Stimulated activated naive CD8-positive, alpha-beta T cell treated with anti-CD3 and anti-CD28 coated beads, Interleukin-15, amount 100 ng/mL, for 72 hours (primary cell): ENCODE data around the gene PTPRCAP.

Experiments used
- ATAC-seq: fragments of 150-1000 bp; cut with Tn5 transposase; 2 replicates; pipeline ENCODE4 v1.10.0; 2021; ENCODE audit warnings: mild to moderate bottlenecking, moderate library complexity
- DNase-seq, 2 donors: peaks; one replicate each; pipeline ENCODE4 v3.0.0; 2021 to 2022
- H3K27ac Mint-ChIP-seq, 2 donors: one replicate each; pipeline ENCODE4 v1.8.0; 2022; ENCODE audit warnings: mild to moderate bottlenecking in 2 of 2, mixed read lengths in 2 of 2, moderate library complexity in 2 of 2
- H3K27me3 Mint-ChIP-seq: one replicate; pipeline ENCODE4 v1.8.0; 2022; ENCODE audit warnings: mixed read lengths
- H3K4me1 Mint-ChIP-seq: one replicate; pipeline ENCODE4 v1.8.0; 2022; ENCODE audit warnings: mild to moderate bottlenecking, mixed read lengths
- H3K4me3 Mint-ChIP-seq, 2 donors: one replicate each; pipeline ENCODE4 v1.8.0; 2022; ENCODE audit warnings: mild to moderate bottlenecking in 2 of 2, mixed read lengths in 2 of 2, moderate library complexity in 1 of 2
- H3K9me3 Mint-ChIP-seq, 2 donors: one replicate each; pipeline ENCODE4 v1.8.0; 2022; ENCODE audit warnings: mixed read lengths in 2 of 2

PTPRCAP gene

DNA sequence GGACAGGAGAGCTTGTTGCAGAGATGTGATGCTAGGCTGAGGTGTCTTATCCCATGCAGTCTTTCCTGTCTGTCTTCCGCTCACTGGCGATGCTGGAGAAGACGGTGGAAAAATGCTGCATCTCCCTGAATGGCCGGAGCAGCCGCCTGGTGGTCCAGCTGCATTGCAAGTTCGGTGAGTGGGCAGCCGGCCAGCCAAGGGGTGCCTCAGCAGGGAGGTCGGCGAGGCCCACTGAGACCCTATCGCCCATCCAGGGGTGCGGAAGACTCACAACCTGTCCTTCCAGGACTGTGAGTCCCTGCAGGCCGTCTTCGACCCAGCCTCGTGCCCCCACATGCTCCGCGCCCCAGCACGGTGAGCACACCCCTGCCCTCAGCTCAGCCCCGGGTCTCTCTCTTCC lies 44.0 kb downstream of the PTPRCAP start:
- ATAC-seq, result no peak
- peak in 1 of 2 donors; percentile 10 for DNase-seq
- H3K4me1 Mint-ChIP-seq, result peaks cover 73% of the 10 kb centered on the region
- no peaks in the 10 kb centered on the region for H3K9me3 Mint-ChIP-seq
- H3K4me3 Mint-ChIP-seq, result peak overlapping the region; percentile 94 to 95
- peak overlapping the region in 1 of 2 donors; percentile 44 for H3K27ac Mint-ChIP-seq
- H3K27me3 Mint-ChIP-seq, result no peaks in the 10 kb centered on the region

DNA sequence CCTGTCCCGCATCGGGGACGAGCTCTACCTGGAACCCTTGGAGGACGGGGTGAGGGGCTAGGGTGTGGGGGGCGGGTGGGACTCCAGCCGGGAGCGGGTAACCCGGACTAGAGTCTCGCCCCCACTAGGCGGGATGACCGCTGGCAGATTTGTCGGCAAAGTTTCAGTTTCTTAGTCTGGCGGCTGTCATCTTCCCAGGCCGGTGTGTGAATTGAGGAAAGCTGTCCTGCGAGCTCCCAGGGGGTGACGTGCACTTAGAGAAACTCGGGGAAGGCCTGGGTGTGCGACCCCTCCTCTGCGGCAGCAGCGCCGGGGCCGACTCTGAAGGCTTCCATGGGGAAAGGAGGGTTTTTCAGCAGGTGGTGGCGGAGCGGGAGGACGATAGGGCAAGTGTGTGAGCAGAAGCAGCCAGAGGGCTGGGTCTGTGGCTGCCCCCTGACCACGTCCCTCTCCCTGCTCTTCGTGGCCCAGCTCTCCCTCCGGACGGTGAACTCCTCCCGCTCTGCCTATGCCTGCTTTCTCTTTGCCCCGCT lies 45.2 kb downstream of the PTPRCAP start:
- peaks cover 61% of the 10 kb centered on the region for H3K4me1 Mint-ChIP-seq
- ATAC-seq, result no peak

DNA sequence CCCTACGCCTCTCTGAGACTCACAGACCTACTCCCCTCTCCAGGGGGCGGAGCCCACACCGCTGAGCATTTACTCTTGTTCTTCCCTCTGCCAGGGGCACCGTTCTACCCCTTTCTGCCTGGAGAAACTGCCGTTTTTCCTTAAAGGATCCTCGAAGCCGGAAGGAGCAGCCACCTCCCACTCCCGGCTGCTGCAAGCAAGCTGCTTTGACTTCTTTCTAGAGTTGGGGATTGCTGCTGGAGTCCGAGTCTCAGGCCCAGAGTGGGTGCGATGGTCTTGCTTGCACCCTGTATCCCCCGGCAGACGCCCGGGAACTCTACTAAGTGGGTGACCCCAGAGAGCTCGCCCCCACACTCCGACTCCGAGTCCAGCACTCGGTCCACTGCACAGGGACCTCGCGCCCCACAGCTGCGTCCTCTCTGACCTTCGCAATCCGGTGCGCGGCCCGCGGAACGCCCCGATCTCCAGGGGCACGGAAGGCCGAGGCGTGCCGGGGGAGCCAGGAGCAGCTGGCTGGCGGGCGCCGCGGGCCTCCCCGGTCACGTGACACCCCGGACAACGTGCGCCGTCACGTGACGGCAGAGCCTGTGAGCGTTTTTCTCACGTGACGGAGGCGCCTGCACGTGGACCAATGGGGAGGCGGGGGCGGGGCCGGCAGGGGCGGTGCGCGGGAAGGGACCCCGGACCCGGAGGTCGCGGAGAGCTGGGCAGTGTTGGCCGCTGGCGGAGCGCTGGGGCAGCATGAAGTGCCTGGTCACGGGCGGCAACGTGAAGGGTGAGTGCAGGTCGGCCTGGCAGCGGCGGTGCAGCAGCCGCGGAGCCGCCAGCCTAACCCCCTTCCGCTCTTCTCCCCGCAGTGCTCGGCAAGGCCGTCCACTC lies 45.9 kb downstream of the PTPRCAP start, which contains the start of gene RAD9A:
TSS of gene RAD9A (plus strand) at position 683 of the 879 bp plus-strand sequence. CDS start at position 742, 59 bp downstream.
- H3K4me3 Mint-ChIP-seq, result peak within 1 kb of the TSS; percentile 94 to 95
- peaks cover 54% of the 10 kb centered on the region for H3K4me1 Mint-ChIP-seq
- no peaks in the 10 kb centered on the region for H3K27me3 Mint-ChIP-seq
- H3K9me3 Mint-ChIP-seq, result no peaks in the 10 kb centered on the region
- H3K27ac Mint-ChIP-seq, result peak within 1 kb of the TSS; percentile 85 to 93
- ATAC-seq (peak; percentile 72), DNase-seq (peak; percentile 86 to 92)

More for the DNA sequence above, 45.2 kb downstream of the PTPRCAP start:
- H3K27me3 Mint-ChIP-seq, result no peaks in the 10 kb centered on the region
- peak overlapping the region; percentile 94 to 95 for H3K4me3 Mint-ChIP-seq
- no peak for DNase-seq
- H3K9me3 Mint-ChIP-seq, result no peaks in the 10 kb centered on the region
- peak overlapping the region; percentile 85 to 87 for H3K27ac Mint-ChIP-seq

DNA sequence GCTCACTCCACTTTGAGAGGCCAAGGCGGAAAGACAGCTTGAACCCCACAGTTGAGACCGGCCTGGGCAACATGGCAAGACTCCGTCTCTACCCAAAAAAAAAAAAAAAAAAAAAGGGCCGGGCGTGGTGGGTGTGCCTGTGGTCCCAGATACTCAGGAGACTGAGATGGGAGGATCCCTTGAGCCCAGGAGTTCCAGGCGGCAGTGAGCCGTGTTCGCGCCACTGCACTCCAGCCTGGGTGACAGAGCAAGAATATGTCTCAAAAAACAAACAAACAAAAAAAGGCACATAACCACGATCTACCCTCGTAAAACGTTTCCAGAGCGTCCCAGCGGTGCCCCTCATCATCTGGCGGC lies 46.6 kb downstream of the PTPRCAP start:
- H3K27ac Mint-ChIP-seq, result peak overlapping the region in 1 of 2 donors; percentile 93

DNA sequence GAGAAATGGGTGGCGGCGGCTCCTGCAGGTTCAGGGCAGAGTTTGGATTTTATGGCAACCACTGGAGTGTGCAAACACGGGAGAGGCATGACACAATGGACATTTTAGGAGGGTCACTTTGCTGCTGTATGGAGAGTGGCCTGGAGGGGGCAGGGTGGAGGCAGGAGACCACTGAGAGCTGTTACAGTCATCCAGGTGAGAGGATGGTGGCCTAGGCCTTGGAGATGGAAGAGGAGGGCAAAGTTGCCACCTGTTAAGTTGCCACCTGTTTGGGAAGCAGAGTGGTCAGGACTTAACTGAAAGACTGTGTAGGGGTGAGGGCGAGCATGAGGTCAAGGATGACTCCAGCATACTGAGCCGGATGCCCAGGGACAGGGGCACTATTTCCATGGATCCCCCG lies 48.0 kb downstream of the PTPRCAP start:
- ATAC-seq, result peak; percentile 72
- Mint-ChIP-seq H3K27me3 (peaks cover 10% of the 10 kb centered on the region), H3K4me1 (peaks cover 53% of the 10 kb centered on the region), H3K27ac (peak overlapping the region in 1 of 2 donors; percentile 19), H3K4me3 (peak overlapping the region; percentile 49 to 53), H3K9me3 (no peaks in the 10 kb centered on the region)
- DNase-seq, result peak; percentile 54 to 65

More for the DNA sequence above, 46.6 kb downstream of the PTPRCAP start:
- Mint-ChIP-seq H3K9me3 (no peaks in the 10 kb centered on the region), H3K4me3 (peak overlapping the region; percentile 94 to 95), H3K4me1 (peaks cover 48% of the 10 kb centered on the region), H3K27me3 (peaks cover under 1% of the 10 kb centered on the region)
- ATAC-seq, result no peak
- no peak for DNase-seq

DNA sequence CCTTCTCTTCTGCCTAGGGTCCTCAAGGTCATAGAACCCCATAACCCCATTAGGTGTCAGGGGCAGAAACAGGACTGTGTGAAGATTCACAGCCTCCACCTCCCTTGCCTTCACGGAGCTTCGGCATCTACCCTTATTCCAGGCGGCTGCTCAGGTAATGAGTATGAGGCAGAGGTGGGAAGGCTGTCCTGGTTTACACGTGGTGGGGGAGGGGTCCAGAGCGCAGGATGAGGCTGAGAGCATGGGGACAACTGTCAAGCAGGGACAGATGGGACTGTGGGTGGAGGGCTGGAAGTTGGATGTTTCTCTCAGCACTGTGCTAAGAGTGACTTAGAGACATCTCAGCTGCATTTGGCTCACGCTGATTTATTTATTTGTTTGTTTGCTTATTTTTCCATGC lies 50.0 kb downstream of the PTPRCAP start:
- no peaks in the 10 kb centered on the region for H3K9me3 Mint-ChIP-seq
- H3K4me1 Mint-ChIP-seq, result peaks cover 39% of the 10 kb centered on the region
- no peak for ATAC-seq
- no peak for DNase-seq
- H3K27ac Mint-ChIP-seq, result no peak overlapping the region
- H3K4me3 Mint-ChIP-seq, result no peak overlapping the region
- peaks cover 10% of the 10 kb centered on the region for H3K27me3 Mint-ChIP-seq

DNA sequence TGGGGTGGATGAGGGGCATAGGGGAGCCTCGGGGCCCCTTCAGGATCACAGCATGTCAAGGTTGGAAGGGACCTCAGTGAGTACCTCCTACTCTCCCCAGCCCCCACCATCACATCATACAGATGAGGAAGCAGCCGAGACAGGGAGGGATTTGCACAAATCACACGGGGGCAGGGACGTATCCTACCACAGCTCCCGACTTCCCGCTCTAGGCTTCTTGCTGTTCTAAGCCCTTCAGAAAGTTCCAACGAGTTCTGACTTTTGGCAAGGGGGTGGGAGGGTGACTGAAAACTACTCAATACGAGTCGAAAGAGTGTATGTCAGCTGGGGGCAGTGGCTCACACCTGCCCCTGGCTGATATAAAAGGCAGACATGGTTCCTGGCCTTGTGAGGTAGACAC lies 50.4 kb downstream of the PTPRCAP start:
- ATAC-seq (no peak), DNase-seq (no peak)
- Mint-ChIP-seq H3K4me3 (no peak overlapping the region), H3K4me1 (peaks cover 38% of the 10 kb centered on the region), H3K9me3 (no peaks in the 10 kb centered on the region), H3K27me3 (peaks cover 10% of the 10 kb centered on the region), H3K27ac (no peak overlapping the region)
